Kidney glomerular epithelial cell (primary cell): ENCODE data around the gene XCL1.
"Not testable (repeated sequence)": the region's sequence is repeated elsewhere in the genome, so short reads cannot be mapped to it uniquely, and the experiment has no call there.

Experiments
- DNase-seq: peaks from one replicate; lab custom pipeline; 2025; lab: John Stamatoyannopoulos, UW

The XCL1 gene

DNA sequence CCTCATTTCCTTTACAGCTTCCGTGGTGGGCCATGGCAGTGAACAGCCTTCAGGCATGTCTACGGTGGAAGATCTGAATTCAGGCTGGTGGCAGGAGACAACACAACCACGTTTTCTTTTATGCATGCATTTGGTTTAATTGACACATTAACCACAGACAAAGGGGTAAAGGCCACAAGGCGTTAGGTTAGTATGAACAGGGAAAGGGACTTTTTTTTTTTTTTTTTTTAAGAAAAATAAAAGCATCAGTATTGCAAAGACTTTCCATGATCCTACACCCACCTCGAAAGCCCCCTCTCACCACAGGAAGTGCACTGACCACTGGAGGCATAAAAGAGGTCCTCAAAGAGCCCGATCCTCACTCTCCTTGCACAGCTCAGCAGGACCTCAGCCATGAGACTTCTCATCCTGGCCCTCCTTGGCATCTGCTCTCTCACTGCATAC lies at the start of gene XCL1:
Gene XCL1 (plus strand): TSS at position 361 of the 444 bp plus-strand sequence. CDS start 33 bp downstream, at position 394.
- DNase-seq: not testable (repeated sequence)

DNA sequence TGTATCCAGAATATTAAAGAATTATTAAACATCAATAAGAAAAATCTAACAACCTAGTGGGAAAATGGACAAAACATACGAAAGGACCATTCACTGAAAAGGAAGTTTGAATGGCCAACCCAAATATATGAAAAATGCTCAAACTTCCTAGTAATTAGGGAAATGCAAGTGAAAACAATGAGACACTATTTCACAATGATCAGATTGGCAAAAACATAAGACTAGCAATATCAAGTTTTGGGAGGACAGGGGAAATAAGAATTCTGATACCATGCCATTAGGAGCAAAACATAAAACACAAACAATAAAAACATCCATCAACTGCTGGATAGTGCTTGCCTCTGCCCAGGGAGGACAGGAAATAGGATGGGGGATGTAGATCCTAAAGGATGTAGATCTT lies 46.9 kb upstream of the XCL1 start:
- DNase-seq: no peak

DNA sequence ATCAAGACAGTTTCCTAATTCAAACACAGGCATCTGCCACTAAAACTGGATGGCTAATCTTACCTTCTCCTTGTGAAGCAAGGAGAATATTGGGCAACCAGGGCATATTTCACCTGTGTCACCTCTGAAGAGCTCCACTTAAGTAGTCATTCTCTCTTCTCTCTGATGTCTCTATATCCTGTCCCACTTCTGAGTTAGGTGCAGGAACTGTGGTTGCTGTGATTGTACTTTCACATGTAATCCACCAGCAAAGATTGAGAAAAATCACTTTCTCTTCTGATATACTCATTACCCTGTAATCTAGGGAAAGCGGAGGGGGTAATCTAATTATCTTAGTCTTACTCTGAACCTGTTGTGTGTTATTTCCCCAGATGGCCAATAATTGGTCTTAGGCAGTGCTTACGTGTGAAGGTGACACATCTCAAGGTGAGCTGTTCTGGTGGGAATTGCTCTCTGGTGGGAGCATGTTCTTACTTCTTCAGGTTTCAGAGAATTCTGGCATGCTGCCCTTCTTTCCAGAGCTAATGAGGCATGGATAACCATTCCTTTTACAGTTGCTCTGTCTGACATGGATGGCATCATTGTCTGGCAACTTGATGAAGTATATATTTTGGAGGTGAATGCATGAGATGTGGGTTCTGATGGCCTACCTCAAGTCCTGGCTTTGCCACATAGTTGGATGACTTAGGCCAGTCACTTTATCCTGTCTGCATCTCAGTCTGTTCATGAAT lies 44.6 kb upstream of the XCL1 start:
- peak; percentile 69 for DNase-seq

DNA sequence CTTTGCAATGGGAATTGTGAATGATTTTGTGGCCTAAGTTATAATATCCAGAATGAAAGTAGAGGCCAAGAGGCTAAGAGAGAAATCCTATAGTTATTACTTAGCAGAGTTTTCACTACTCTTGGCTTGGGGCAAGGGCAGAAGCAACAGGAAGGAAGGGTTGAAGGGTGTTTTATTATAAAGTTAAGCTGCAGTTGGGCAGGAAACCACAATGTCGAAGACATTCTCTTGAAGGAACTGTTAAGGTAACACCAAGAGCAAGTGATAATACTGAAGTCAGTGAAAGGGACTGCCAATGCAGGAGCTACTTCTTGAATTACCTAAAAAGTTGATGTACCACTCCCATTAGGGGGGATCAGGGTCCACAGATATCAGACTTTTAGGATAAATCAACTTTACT lies 40.9 kb upstream of the XCL1 start:
- no peak for DNase-seq

DNA sequence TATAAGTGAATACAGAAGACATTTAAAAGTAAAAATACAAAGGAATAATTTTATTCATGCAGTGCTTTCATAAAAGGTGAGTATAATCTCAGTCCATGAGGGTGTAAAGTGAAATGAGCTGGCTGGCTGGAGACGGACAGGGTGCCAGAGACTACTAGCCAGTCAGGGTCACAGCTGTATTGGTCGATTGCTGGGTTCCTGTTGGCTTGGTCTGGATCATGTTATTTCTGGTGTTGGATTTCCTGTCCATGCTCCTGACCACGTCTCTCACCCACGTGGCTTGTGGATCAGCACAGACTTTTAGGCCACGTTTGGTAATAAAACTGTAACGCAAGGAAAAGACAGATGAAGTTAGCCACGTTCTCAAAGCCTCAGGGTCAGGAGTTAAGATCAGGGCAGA lies 35.6 kb upstream of the XCL1 start:
- DNase-seq: not testable (repeated sequence)

DNA sequence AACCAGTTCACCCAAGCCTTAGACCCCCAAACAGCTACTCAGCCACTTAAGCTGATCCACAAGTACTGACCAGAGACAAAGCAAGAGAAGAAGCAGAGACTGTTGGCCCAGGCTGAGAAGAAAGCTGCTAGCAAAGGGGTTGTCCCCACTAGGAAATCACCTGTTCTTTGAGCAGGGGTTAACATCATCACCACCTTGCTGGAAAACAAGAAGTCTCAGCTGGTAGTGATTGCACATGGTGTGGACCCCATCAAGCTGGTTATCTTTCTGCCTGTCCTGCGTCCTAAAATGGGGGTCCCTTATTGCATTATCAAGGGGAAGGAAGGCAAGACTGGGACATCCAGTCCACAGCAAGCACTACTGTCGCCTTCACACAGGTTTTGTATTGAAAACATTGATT lies 33.4 kb upstream of the XCL1 start:
- not testable (repeated sequence) for DNase-seq

- DNase-seq: not testable (repeated sequence)
Observed at GRCh38 chr1:168543840-168544498, 32.4 kb upstream of the XCL1 start, which contains the start of gene XCL2. Gene XCL2, minus strand, starts transcription at chr1:168543997. Its CDS starts 33 bp downstream, at chr1:168543964.

GRCh38 chr1:168545678-168546552 lies 30.5 kb upstream of the XCL1 start:
- peak; percentile 5 for DNase-seq

GRCh38 chr1:168546553-168546895 lies 29.9 kb upstream of the XCL1 start:
- DNase-seq: not testable (repeated sequence)

- no peak for DNase-seq
Observed at GRCh38 chr1:168550971-168551370, 25.4 kb upstream of the XCL1 start.

- no peak for DNase-seq
Observed at GRCh38 chr1:168551688-168552087, 24.7 kb upstream of the XCL1 start.

- DNase-seq: no peak
Observed at GRCh38 chr1:168552961-168553360, 23.4 kb upstream of the XCL1 start.

- DNase-seq: no peak
Observed at GRCh38 chr1:168553680-168554553, 22.5 kb upstream of the XCL1 start.

DNA sequence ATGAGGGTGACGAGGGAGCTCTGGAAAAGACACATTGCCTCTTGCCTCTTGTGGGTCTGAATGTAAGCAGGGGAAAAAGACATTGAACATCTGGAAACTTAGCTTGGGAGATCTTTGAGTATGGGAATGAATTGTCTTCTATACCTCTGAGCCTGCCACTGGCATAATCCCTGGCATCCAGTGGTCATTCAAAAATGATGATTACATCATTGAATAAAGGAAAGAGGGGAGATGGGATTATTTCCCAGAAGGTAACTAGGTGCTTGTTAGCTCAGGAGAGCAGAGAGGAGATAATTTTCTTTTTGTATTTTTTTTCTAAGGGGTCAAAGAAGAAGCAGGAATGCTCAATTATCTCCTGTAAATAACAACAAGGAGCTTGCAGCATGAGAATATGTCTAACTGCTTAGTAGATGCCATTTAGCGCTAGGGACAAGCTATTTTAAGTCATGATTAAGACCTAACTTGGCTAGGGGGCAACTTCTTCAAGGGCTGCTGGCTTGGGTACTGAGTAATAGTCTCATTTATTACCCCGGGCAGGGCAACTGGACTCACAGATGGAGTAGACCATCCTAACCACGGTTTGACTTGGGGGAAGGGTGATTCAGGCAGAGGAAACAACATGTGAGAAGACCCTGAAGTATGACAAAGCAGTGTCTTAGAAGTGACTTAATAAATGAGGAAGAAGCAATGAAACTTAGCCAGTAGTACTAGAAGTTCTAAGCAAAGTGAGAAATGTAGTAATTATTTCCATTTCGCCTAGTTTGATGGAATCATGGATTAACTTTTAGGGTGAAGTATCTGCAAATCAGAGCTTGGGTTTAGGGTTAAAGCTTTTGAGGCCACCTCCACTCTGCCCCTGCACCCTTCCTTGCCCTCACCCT lies 21.6 kb upstream of the XCL1 start:
- no peak for DNase-seq

DNA sequence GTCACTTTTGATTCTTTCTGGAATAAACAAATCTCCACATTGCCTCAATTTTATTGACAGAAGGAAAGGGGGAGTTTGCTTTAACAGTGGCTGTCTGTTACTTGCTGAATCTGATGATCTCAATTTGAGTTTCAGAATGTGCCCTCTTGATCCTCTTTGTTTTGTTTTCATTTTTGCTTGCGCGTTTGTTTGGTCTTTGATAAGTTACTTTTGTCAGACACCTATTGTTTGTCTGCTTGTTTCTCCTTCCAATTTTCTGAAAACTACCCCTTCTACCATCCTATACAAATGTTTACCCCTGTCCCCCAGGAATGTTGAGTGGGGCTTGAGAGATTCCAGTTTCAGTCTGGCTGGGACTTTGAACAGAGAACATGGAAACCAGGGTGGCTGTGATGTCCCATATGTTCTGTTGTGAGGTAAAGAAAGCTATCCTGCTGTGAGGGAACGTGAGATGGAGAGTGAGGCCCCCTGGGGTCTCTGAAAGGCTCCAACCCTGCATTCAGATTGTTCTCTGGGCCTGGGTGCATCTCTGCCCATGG lies 20.8 kb upstream of the XCL1 start:
- no peak for DNase-seq

DNA sequence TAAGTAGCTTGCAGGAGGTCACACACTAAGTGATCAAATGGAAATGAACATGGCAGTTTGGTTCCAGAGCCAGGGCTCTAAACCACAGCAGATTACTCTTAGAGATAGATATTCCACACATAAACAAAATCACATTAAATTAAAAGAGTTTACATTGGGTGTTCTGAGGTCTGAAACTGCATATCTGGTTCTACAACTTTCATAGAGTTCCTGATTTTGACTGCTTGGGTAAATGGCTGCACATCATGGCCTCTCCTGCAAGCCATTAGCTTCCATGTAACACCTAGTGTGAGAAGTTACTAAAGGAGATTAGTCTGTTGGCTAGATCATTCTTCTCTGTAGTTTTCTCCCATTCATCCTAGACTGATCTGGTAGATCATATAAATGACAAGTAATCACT lies 19.8 kb upstream of the XCL1 start:
- DNase-seq: no peak

DNA sequence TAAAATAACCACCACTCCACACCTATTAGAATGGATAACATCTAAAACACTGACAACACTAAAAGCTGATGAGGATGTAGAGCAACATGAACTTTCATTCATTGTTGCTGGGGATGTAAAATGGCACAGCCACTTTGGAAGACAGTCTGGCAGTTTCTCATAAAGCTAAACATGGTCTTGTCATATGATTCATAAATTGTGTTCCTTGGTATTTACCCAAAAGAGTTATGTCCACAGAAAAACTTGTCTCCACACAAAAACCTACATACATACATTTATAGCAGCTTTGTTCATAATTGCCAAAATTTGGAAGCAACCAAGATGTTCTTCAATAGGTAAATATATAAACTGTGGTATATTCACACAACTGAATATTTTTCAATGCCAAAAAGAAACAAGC lies 16.0 kb upstream of the XCL1 start:
- no peak for DNase-seq

DNA sequence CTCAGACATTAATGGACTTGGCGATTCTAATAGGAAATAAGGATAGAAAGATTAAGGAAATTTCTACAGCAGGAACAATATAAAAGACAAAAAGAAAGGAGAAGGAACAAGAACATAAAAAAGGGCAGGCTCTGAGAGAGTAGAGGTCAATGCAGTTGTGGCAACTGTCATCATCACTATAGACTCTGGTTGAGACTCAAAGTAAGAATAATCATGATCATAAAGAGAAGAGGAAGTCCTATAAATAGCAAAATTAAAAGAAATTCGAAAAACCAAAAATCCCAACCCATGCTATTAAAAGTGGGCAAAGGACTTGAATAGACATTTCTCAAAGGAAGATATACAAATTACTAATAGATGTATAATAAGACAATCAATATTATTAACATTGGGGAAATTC lies 14.4 kb upstream of the XCL1 start:
- DNase-seq: no peak

GRCh38 chr1:168565825-168566224 lies 10.6 kb upstream of the XCL1 start:
- no peak for DNase-seq

DNA sequence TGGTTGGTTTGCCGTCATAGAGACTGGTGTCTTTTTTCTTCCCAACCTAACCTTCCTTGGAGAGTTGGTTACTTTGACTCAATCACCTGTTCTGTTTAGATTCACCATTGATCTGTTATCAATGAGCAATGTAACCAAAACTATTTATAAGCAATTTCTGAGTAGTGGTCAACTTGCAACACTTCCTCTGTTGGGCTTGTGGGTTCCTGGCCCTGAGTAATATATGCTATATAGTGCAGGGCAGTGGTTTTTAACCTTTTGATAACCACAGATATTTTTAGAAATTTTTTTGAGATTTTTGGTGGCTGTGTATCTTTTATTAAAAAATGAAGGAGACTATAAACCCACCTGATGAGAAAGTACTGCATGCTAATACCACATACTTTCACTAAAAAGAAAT lies 9.4 kb upstream of the XCL1 start:
- no peak for DNase-seq
